Measurements from ENCODE around the gene CCNY. TPM values are rescaled to one million over a fixed set of nuclear protein-coding genes. Genes with fewer than 3 reads are reported as not detected.

The CCNY gene
- total RNA-seq, 1 experiment from 2014 or later: 62.2 TPM

- intact Hi-C loops (cut with micrococcal nuclease): no loop called here
- RAD21 ChIA-PET (ENCODE audit: low non-redundant PET in 1 of 2, low total read pairs in 2 of 2, uncharacterized antibody in 2 of 2, unreplicated experiment in 2 of 2): no interaction called here
- Histone ChIP-seq H3K4me1 (ENCODE audit: control insufficient read depth in 1 of 2, insufficient read depth in 2 of 2, low read length in 2 of 2) (no peaks in the 10 kb centered on the region), H3K4me2 (ENCODE audit: low read length) (no peak overlapping the region), H3K79me2 (ENCODE audit: insufficient read depth, low read length) (peaks cover 61% of the 10 kb centered on the region), H3K9me2 (ENCODE audit: insufficient read depth) (no peaks in the 10 kb centered on the region), H2AFZ (ENCODE audit: low read depth, low read length, poor library complexity, severe bottlenecking) (no peak overlapping the region), H3K27ac (ENCODE audit: low read depth, low read length) (no peak overlapping the region), H3K4me3 (replicated peaks in 1 of 2; ENCODE audit: low read depth in 1 of 2, low read length in 2 of 2) (no peak overlapping the region), H3K27me3 (ENCODE audit: insufficient read depth, low read length) (no peaks in the 10 kb centered on the region), H3K9me3 (ENCODE audit: control insufficient read depth in 1 of 2, insufficient read depth in 1 of 2, low read depth in 1 of 2, low read length in 2 of 2) (no peaks in the 10 kb centered on the region), H3K9ac (ENCODE audit: low read length) (no peak overlapping the region), H3K36me3 (ENCODE audit: control insufficient read depth in 1 of 2, insufficient read depth in 2 of 2, low read length in 2 of 2) (no peaks in the 10 kb centered on the region), H4K20me1 (ENCODE audit: insufficient read depth) (peaks cover 3% of the 10 kb centered on the region; the same call in 1 of the 2 replicates)
- CTCF ChIA-PET: no interaction called here
- no peak for ATAC-seq
- TF ChIP-seq CTCF (IDR thresholded peaks at IDR 0.05 in 2 of 3, conservative IDR thresholded peaks at IDR 0.05 in 1 of 3; ENCODE audit: borderline replicate concordance in 1 of 3, insufficient read depth in 1 of 3, low read depth in 2 of 3, low read length in 2 of 3) (no peak), SP1 (IDR thresholded peaks at IDR 0.05; ENCODE audit: low read depth) (no peak), YY1 (IDR thresholded peaks at IDR 0.05; ENCODE audit: extremely low read depth, insufficient replicate concordance, low read depth, low read length) (no peak), ELF1 (IDR thresholded peaks at IDR 0.05; ENCODE audit: borderline replicate concordance, low read depth) (no peak), POLR2AphosphoS5 (IDR thresholded peaks at IDR 0.05; ENCODE audit: low read depth, low read length) (no peak), ZFX (IDR thresholded peaks at IDR 0.05) (no peak), POLR2A (IDR thresholded peaks at IDR 0.05; ENCODE audit: borderline replicate concordance, extremely low read depth, insufficient read depth, insufficient read length) (no peak), FOSL1 (IDR thresholded peaks at IDR 0.05; ENCODE audit: low read depth) (no peak)
- TF ChIP-seq, protein P1, sequence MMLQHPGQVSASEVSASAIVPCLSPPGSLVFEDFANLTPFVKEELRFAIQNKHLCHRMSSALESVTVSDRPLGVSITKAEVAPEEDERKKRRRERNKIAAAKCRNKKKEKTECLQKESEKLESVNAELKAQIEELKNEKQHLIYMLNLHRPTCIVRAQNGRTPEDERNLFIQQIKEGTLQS (IDR thresholded peaks at IDR 0.05): no peak
- TF ChIP-seq, protein P2, sequence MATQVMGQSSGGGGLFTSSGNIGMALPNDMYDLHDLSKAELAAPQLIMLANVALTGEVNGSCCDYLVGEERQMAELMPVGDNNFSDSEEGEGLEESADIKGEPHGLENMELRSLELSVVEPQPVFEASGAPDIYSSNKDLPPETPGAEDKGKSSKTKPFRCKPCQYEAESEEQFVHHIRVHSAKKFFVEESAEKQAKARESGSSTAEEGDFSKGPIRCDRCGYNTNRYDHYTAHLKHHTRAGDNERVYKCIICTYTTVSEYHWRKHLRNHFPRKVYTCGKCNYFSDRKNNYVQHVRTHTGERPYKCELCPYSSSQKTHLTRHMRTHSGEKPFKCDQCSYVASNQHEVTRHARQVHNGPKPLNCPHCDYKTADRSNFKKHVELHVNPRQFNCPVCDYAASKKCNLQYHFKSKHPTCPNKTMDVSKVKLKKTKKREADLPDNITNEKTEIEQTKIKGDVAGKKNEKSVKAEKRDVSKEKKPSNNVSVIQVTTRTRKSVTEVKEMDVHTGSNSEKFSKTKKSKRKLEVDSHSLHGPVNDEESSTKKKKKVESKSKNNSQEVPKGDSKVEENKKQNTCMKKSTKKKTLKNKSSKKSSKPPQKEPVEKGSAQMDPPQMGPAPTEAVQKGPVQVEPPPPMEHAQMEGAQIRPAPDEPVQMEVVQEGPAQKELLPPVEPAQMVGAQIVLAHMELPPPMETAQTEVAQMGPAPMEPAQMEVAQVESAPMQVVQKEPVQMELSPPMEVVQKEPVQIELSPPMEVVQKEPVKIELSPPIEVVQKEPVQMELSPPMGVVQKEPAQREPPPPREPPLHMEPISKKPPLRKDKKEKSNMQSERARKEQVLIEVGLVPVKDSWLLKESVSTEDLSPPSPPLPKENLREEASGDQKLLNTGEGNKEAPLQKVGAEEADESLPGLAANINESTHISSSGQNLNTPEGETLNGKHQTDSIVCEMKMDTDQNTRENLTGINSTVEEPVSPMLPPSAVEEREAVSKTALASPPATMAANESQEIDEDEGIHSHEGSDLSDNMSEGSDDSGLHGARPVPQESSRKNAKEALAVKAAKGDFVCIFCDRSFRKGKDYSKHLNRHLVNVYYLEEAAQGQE (IDR thresholded peaks at IDR 0.05; ENCODE audit: low read depth): no peak
- TF ChIP-seq, protein P3, sequence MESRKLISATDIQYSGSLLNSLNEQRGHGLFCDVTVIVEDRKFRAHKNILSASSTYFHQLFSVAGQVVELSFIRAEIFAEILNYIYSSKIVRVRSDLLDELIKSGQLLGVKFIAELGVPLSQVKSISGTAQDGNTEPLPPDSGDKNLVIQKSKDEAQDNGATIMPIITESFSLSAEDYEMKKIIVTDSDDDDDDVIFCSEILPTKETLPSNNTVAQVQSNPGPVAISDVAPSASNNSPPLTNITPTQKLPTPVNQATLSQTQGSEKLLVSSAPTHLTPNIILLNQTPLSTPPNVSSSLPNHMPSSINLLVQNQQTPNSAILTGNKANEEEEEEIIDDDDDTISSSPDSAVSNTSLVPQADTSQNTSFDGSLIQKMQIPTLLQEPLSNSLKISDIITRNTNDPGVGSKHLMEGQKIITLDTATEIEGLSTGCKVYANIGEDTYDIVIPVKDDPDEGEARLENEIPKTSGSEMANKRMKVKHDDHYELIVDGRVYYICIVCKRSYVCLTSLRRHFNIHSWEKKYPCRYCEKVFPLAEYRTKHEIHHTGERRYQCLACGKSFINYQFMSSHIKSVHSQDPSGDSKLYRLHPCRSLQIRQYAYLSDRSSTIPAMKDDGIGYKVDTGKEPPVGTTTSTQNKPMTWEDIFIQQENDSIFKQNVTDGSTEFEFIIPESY (IDR thresholded peaks at IDR 0.05; ENCODE audit: extremely low read depth, insufficient replicate concordance, low read length): no peak
- DNase-seq (ENCODE audit: low read depth, low spot score): no peak
- POLR2A ChIA-PET: no interaction called here
- BruUV-seq (replicated peaks): no TSS peak
These were observed 134.1 kb downstream of the CCNY start for GRCh38 chr10:35470248-35470924.

Data from HCT116 (cell line).